Dedifferentiated amniotic fluid mesenchymal stem cell (primary cell): ENCODE data around the gene LAD1.

Source experiments
- DNase-seq: peaks from one replicate; pipeline ENCODE4 v3.0.0-alpha.2; 2016; ENCODE audit errors: extremely low spot score

LAD1 gene

DNA sequence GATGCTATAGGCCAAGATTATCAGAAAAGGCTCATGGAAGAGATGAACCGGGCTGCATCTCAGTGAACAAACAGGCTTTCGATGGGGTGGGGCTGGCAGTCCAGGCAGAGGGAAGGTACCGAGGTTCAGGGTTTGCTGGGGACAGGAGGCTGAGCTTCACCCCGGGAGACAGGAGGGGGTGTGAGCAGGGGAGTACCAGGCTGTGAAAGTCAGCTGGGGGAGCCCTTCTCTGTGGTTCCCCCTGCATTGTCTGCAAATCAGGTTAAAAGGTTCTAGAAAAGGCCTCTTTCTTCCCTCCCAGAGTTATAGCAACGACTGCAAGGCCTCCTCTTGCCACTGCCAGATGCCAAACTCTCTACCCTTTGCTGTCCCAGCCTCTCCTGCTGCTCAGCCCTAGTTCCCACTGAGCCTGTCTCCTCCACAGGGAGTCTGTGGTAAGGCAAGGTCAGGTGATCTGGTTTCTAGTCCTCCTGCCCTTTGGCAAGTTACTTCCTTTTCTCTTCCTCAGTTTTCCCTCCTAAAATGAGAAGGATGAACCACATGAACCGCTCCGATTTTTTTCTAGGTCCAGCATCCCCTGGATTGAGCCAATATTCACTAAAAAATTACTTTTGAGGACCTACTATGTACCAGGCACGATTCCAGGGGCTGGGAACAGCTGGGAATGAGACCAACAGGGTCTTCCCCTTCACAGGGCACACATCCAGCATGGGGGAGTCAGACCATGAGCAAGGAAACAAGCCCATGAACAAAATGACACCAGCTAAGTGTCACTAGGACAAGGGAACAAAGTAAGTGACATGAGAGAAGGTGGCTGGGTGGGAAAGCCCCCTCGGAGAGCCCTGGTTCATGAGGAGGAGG is 7.2 kb downstream of the LAD1 start:
- no peak for DNase-seq

DNA sequence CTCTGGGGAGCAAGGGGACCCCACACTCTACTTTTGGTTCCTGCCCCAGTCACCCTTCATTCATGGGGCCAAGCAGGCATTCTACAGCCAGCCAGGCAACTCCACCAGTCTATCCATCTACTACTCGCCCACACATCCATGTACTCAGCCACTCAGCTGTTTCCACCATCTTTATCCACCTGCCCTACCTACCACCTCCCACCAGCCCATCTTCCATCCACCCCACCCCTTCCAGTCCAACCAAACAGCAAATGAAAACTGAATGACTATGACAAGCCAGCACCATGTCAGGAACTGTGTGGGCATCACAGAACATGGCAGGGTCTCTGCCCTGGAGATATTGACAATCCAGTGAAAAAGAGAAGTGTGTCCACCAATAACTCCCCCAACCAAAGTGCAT is 7.9 kb downstream of the LAD1 start:
- no peak for DNase-seq

DNA sequence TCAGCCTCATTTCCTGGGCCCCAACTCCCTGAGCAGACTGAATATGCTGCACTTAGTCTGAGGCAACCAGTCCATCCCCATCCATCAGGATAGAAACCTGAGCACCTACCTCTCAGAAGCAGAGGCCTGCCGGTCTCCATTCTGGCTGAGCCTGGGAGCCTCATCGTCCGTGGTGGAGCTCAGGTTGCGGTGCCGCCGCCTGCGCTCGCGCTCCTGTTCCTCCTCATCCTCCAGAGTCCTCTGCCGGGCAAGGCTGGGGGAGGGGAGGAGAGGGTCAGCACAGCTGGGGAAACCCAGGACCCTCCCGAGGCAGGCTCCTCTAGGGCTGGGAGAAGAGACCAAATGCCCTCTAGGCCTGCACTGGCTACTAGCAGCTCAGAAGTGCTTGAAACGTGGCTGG is 10.1 kb downstream of the LAD1 start:
- DNase-seq: no peak

GRCh38 chr1:201386208-201386607 is 12.9 kb downstream of the LAD1 start:
- DNase-seq: no peak

GRCh38 chr1:201385299-201385891 is 13.7 kb downstream of the LAD1 start:
- no peak for DNase-seq

DNA sequence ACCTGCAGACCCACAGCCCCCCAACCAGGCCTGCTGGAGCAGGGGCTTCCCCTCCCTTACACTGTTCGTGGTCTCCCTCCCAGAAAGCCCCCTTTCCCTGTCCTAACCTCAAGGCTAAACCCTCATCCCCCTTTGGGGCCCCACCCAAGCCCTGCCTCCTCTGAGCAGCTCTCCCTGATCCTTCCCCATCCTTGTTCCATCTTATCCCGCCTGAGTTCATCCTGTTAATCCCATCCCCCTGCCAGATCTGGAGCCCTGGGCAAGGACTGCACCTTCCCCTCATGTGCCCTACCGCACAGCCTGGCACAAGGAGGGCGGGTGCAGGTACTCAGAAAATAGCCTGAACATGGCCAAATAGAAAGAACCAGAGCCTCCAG is 14.7 kb downstream of the LAD1 start:
- no peak for DNase-seq

DNA sequence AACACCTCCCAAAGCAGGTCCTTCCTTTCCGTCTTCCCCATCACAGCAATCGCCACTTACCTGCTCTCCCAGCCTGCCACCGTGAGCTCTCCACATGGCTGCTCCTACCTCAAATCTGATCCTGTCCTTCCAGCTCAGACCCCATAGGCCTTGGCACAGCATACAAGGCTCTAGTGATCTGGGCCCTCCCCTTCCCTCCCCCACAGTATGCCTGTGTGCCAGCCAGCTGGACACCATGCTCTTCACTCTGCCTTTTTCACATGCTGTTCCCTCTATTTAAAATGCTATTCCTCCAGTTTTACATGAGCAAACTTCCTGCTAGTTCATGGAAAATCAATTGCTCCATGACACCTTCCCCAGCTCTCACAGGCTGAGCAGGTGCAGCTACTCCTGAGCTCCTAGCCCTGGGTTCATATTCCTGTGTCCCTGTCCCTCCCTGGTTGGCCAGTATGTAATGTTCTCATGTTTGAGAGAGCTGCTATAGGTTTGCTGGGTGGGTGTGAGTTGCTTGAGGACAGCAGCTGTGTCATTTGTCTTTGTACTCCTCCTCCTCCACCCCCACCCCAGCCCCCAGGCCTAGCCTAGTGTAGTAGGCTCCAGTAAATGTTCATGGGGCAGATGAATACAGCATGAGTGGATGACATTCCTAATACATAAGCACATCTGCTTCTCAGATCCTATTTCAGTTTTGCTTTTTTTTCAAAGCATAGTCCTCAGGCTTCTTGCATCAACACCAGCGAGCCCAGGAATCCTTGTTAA is 15.3 kb downstream of the LAD1 start:
- peak; percentile 94 for DNase-seq

- no peak for DNase-seq
These were observed 18.0 kb downstream of the LAD1 start for GRCh38 chr1:201381130-201381529.

GRCh38 chr1:201379733-201380242 is 19.3 kb downstream of the LAD1 start:
- DNase-seq: no peak

DNA sequence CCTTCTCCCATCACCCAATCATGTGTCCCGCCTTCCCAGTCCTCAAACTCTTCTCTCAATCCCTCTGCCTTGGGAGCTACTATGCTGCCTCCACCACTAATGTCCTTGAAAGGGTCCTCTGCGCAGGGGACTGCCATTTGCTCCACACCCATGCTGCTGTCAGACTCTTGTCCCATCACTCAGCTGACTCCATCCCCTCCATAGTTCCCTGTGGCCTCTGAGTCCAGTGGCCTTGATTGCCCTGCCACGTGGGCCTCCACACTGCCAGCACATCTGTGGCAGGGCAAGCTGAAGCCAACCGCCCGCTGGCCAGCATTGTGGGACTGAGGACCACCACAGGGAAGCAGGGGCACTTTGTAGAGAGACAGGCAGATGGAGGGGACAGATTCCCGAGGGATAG is 20.3 kb downstream of the LAD1 start:
- no peak for DNase-seq

DNA sequence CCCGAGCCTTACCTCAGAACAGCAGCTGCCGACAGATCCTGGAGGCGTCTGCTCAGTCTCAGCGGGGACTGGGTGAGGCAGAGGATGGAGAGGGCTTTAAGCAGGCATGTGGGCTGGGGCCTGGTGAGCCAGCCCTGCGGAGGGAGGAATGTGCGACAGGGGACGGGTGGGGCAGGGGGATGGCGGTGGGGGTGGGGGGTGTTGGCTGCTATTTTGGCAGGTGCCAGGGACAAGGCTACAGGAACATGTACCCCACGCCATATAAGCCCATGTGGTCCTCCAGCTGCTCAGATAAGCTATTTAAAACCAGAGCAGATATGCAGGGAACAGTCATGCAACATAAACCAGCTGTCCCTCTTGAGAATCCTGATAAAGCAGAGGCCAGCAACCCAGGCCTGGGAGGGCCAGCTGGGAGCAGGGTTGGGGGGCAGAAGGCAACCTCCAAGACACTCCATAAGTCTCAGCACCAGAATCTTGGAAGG is 21.5 kb downstream of the LAD1 start, which contains the start of gene TNNT2:
Gene TNNT2 (minus strand): TSS at position 70 of the 482 bp plus-strand sequence. CDS start 4,426 bp downstream, outside the sequence.
- DNase-seq: no peak

DNA sequence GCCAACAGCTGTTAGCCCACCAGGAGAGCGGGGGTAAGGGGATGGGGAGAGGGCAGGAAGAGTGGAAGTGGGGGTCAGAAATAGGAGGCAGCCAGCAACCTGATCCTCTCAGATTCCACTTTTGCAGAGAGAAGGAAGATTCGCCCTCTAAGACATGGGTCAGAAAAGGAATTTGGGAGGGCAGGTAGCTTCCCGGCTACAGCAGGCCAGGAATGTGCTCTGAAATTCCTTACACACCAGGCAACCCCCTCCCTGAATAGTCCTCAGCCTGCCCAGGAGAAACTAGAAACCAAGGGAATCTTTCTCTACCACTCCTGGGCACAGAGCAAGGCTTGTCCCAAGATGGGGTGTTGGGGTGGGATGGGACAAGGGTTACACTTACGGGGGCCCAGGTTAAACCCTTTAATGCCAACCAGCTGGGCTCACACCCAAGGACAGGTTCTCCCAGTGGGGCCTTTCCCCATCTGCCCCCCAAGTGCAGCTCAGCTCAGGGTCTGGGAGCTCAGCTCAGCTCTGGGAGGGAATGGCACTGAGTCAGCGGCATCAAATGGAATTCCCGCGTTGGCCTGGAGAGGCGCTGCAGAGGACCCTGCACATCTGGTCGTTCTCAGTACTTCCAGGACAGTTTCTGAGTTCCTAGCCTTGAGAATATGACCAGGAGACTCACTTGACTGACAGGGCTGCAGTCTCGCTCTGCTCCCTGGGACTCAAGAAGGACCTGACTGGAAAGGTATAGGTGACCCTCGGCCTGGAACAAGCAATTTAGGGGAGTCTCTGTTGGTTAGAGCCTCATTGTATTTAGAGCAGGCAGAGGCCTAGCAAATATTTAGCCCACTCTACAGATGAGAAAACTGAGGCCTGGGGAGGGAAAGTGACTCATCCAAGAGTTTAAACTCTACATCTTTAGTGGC is 22.4 kb downstream of the LAD1 start:
- peak; percentile 15 for DNase-seq

DNA sequence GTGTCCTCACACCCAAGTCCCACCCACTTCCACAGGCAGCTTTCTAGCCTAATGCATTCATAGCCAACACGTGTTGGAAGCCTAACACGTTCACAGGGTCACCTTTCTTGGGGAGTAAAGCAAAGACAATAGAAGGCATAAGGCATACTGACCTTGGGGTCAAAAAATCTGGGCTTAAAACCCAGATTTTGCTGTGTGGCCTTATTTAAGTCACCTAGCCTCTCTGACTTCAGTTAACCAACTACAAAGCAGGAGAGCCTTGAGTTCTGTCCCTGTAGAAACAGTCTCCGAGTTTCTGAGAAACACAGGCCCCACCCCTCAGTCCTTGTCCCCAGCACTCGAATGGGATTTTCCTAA is 23.0 kb downstream of the LAD1 start:
- no peak for DNase-seq

DNA sequence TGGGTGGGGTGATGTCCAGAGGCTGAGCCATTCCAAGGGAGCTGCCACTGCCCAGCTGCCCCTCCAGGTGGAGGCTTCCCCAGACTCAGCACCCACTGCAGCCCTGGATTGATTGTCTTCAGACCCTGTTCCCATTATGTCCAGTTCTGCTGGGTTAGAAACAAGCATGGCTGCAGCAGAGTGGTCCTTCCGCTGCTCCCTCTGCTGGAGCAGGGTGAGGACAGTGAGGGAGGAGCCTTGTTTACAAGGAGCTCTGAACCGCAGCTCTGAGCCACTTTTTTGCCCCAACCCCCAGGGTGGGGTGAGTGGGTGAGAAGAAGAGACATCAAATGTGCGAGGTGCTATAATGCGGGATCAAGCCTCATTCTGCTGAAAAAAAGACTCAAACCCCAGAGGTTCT is 24.0 kb downstream of the LAD1 start:
- DNase-seq: no peak

- no peak for DNase-seq
These were observed 24.8 kb downstream of the LAD1 start for GRCh38 chr1:201374364-201374763.

DNA sequence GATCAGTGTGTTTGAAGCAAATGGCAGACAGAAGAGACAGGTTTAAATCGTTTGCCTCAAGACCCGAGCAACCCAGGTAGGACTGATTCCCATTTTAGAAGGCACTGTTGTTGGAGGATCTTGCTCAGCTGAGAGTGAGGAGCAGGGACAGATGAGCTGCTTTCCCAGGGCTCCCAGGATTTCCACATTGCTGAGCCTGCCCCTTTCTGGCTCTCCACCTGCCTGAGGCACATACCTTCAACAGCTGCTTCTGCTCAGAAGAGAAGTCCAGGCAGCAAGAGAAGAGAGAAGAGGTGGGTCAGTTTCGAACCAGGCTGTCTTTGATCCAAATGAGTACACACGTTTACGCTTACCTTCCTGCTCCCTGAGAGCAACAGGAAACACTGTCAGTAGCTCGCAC is 27.3 kb downstream of the LAD1 start:
- no peak for DNase-seq

DNA sequence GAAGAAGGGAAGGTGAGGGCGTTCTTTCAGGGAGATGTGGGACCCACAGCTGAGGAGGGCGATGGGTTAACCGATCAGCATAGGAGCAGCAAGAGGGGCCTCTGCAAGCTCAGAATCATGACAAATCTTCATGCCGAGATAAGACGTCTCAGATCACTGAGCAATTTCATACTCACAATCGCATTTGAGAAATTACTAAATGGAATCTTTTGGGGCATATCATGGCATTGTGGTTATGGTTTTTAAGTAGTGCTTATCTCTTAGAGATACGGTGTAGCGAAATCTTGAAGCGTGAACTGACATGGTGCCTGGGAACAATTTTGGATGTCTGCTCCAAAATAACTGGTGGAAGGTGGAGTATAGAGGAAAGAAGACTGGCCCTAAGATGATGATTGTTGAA is 27.8 kb downstream of the LAD1 start:
- DNase-seq: no peak

GRCh38 chr1:201370500-201370899 is 28.6 kb downstream of the LAD1 start:
- no peak for DNase-seq

DNA sequence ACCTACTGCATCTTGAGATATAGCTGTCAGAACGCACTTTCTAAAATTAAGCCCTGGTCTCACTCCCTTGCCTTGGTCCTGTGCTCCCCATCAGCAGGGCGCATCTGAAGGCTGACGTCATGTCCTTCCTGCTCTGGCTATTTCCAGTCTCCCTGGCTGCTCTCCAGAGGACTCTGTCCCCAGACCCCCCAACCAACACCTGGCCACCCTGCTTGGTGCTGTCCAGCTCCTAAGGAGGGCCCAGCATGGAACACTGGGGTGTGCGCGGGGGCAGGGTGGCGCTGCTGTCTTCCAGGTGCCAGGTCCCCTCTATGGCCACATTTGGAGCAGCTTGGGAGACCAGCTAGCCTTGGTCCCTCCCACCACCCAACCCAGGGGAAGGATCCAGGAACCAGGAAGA is 29.9 kb downstream of the LAD1 start:
- DNase-seq: no peak

GRCh38 chr1:201366696-201367095 is 32.4 kb downstream of the LAD1 start:
- DNase-seq: no peak

DNA sequence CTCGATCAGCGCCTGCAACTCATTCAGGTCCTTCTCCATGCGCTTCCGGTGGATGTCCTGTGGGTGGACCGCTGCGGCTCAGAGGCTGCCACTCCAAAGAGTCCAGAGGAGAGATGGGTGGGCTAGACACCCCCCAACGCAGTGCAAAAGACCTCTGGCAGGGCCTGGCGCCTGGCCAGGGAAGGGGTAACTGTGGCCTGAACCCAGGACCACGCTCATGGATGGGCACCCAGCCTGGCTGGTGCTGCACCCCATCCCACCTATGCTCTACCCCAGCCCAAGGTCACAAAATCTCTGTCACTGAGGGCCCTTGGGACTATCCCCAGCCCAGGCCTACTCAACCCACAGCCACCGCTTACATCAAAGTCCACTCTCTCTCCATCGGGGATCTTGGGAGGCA is 33.9 kb downstream of the LAD1 start:
- DNase-seq: no peak

GRCh38 chr1:201364808-201365105 is 34.4 kb downstream of the LAD1 start:
- DNase-seq: no peak
